AG04449 (cell line): ENCODE measurements around the gene MYD88.

ENCODE experiments used
- CTCF ChIA-PET: fragments of 350-600 bp; formaldehyde crosslinking; extraction: SDS; loops from one replicate; lab custom pipeline; 2021; ENCODE audit warnings: antibody characterized with exemption; lab: Yijun Ruan, JAX
- POLR2A ChIA-PET: fragments of 400-600, 350-600 bp; formaldehyde crosslinking; extraction: SDS; loops from one replicate; lab custom pipeline; 2020; ENCODE audit warnings: antibody characterized with exemption, inconsistent platforms; lab: Yijun Ruan, JAX
- DNase-seq: peaks from one replicate; pipeline ENCODE4 v3.0.0-alpha.2; 2010; ENCODE audit warnings: low read depth, low spot score
- H3K4me3 ChIP-seq: 2 replicates; pipeline ENCODE4 v1.5.1; 2011; ENCODE audit warnings: low read depth, mild to moderate bottlenecking, control low read depth, low read length
- TF ChIP-seq, protein P1 (sequence below): IDR thresholded peaks from one replicate; pipeline ENCODE4 v1.5.1; 2011; ENCODE audit warnings: mild to moderate bottlenecking, moderate library complexity, low read length, control low read depth, inconsistent platforms; ENCODE audit not compliant: insufficient read depth; ENCODE audit errors: missing control alignments

Gene MYD88

DNA sequence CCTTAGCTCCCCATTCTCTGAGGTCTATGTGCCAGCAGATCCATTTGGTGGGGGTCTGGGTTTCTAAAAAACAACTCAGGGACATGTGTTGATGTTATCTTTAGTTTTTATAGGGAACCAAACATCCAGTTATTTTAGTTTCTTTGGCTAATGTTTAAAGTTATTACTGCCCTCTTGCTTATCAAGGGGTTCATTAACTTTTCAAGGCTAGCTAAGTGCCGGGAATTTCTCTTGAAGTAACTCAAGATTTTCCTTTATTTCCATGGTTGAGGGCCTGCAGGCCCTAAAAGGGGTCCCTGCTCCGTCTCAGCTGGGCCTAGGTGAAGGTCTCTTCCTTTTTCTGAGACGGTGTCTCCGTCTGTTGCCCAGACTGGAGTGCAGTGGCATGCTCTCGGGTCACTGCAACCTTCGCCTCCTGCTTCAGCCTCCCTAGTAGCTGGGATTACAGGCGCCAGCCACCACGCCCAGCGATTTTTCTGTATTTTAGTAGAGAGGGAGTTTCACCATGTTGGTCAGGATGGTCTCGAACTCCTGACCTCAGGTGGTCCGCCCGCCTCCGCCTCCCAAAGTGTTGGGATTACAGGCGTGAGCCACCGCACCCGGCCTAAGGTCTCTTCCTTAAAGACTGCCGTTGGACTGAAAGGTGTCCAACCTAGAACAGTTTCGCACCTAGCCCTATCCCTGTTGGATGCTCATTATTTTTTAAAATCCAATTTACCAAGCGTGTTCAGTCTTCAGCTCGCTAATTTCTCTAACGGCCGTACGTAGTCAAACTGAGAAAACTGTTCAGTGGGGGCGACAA lies 25.6 kb downstream of the MYD88 start:
- H3K4me3 ChIP-seq = peak overlapping the region; percentile 79
- DNase-seq = no peak
- POLR2A ChIA-PET = interaction anchor here (0.6 to 2.3 kb wide), 5 partner anchors 11 to 183 kb away, joined by 3 to 24 read pairs (median 5); partner anchors contain the start of genes ACAA1 and XYLB
- CTCF ChIA-PET = interaction anchor here (1.1 to 2.3 kb wide), 8 partner anchors 8 to 183 kb away, joined by 3 to 8 read pairs (median 4); partner anchors contain the start of genes ACAA1, MYD88 and XYLB
- TF ChIP-seq, protein P1, sequence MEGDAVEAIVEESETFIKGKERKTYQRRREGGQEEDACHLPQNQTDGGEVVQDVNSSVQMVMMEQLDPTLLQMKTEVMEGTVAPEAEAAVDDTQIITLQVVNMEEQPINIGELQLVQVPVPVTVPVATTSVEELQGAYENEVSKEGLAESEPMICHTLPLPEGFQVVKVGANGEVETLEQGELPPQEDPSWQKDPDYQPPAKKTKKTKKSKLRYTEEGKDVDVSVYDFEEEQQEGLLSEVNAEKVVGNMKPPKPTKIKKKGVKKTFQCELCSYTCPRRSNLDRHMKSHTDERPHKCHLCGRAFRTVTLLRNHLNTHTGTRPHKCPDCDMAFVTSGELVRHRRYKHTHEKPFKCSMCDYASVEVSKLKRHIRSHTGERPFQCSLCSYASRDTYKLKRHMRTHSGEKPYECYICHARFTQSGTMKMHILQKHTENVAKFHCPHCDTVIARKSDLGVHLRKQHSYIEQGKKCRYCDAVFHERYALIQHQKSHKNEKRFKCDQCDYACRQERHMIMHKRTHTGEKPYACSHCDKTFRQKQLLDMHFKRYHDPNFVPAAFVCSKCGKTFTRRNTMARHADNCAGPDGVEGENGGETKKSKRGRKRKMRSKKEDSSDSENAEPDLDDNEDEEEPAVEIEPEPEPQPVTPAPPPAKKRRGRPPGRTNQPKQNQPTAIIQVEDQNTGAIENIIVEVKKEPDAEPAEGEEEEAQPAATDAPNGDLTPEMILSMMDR = no peak

DNA sequence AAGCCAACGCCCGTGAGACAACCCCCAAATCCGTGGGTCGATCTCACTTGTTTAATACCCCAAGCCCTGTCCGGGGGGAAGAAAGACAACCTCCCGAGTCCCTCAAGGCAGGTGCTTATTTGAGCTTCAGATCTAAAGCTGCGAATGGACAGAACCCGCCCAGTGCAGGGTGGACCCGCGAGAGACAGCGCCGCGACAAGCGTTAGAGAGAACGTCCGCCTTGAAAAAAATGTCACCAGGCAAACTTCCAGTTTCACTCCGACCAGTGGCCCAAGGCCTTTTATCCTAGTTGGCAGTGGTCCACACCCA lies 26.1 kb downstream of the MYD88 start:
- TF ChIP-seq, protein P1 = no peak
- CTCF ChIA-PET = interaction anchor here (0.9 to 2.3 kb wide), 5 partner anchors 9 to 182 kb away, joined by 3 to 6 read pairs (median 4); partner anchors contain the start of gene XYLB
- DNase-seq = no peak
- H3K4me3 ChIP-seq = peak overlapping the region; percentile 79
- POLR2A ChIA-PET = interaction anchor here (1.0 to 2.3 kb wide), 4 partner anchors 11 to 182 kb away, joined by 3 to 24 read pairs (median 5); partner anchors contain the start of genes ACAA1 and XYLB

DNA sequence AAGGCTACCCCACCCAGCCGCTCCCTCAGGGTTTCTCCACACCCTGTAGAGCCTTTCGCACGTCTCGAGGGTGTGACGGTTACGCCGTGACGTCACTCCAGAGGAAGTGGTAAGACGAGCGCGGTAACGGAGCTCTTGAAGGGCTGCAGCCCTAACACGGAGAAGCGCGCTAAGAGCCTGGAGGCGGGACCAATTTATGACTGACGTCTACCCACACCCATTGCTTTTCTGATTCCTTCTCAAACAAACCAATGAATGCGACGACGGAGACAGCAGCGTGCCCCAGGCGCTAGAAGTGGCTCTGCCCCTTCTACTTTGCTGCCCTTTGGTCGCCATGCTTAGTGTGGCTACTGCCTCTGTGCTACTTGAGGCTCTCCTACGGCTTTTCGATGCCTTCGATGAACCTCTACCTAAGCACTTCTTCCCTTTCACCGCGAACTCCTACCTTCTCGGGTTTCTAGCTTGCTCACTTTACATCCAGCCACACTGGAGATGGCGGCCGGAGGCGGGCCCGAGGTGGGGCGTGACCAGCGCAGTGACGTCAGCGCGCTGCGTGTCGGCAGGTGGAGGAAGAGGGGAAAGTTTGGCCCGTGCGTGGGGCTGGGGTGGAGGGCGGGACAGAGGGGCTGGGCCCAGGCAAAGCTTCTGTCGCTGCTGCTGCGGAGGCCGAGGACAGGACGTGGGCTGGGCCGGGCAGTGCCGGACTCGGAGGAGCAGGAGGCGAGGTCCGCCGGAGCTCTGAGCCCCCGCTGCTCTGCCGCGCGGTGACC lies 26.7 kb downstream of the MYD88 start, which contains the start of gene OXSR1:
OXSR1 (plus strand) TSS at position 586 of the 770 bp plus-strand sequence. CDS start 340 bp downstream, outside the sequence.
- ChIA-PET CTCF (interaction anchor here (0.9 to 2.3 kb wide), 4 partner anchors 9 to 182 kb away, joined by 3 to 6 read pairs (median 4); partner anchors contain the start of gene XYLB), POLR2A (interaction anchor here (0.8 to 2.3 kb wide), 7 partner anchors 12 to 315 kb away, joined by 3 to 24 read pairs (median 4); partner anchors contain the start of genes ACAA1 and XYLB)
- peak; percentile 98 for DNase-seq
- TF ChIP-seq, protein P1 = no peak
- H3K4me3 ChIP-seq = peak within 1 kb of the TSS; percentile 79

DNA sequence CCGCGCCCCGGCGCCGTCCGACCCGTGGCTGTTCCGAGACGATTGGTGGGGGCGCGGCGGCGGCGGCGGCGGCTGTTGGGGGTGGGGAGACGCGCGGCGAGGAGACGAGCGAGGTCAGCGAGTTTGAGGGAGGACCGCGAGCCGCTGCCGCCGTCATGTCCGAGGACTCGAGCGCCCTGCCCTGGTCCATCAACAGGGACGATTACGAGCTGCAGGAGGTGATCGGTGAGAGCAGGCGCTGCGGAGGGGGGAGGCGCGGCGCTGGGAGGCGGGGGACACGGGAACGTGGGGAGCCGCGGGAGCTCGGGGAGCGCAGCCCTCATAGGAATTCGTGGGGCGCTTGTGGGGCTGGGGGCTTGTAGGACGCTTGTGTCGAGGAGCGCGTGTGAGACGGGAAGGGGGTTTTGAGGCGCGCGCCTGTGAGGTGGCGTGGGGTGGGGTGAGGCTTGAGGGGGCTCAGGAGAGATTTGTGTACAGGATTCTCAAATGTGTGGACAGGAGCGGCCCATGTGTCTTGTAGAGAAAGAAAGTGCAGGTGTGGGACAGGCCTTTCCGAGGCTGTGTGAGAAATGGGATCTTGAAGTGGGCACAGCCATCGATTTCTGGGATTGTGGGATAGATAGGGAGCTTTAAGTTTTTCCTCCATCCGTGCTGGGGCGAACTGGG lies 27.4 kb downstream of the MYD88 start:
- TF ChIP-seq, protein P1 = no peak
- no peak for DNase-seq
- CTCF ChIA-PET = no interaction called here
- POLR2A ChIA-PET = interaction anchor here (0.6 to 2.3 kb wide), 6 partner anchors 8 to 314 kb away, joined by 3 to 24 read pairs (median 4); partner anchors contain the start of gene ACAA1
- H3K4me3 ChIP-seq = peak overlapping the region; percentile 79

DNA sequence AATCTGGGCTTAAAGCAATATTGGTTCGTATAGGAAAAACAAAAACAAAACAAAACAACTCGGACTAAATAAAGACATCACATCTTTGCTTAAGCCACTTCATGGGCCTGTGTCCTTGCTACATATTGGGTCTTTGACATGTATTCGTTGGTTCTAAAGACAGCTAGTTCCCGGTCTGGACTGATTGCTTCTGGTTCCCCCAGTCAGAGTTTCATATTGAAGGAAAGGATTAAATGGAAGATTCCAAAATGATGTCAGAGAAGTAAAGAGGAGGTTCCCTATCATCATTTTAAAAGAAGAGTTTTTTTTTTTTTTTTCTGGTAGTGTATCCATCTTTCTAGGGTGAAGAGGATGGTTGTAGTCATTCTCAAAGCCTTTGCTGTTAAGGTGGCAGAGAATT lies 29.1 kb downstream of the MYD88 start:
- POLR2A ChIA-PET = no interaction called here
- peak overlapping the region; percentile 79 for H3K4me3 ChIP-seq
- DNase-seq = no peak

More for the DNA sequence above, 29.1 kb downstream of the MYD88 start:
- TF ChIP-seq, protein P1 = no peak
- CTCF ChIA-PET = interaction anchor here (1.1 to 1.3 kb wide), 2 partner anchors 17 to 178 kb away, joined by 3 to 6 read pairs; partner anchors contain the start of gene XYLB
